ENCODE measurements around the gene P4HA3.

DNA sequence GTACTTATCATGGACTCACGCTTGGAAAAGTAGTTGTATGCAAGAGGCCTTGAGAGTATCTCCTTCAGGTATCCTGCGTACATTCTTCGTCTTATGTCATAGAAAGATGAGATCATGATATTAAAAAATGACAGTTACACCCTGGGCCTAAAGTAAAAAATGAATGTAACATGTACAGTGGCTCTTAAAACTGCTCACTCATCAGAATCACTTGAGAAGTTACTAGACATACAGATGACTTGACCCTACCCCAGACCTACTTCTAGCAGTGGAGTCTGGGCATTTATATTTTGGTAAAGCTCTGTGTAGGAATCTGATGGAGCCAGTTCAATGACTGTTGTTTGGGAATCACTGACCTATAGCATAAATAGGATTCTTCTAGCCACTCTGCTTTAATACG lies 85.9 kb downstream of the P4HA3 start:
- no peak for TF ChIP-seq CTCF (IDR thresholded peaks at IDR 0.05)
- TF ChIP-seq POLR2AphosphoS5 (IDR thresholded peaks at IDR 0.05), result no peak
- no peak for TF ChIP-seq EP300 (IDR thresholded peaks at IDR 0.05)
- no peak for TF ChIP-seq POLR2A (IDR thresholded peaks at IDR 0.05)

Measured in suprapubic skin (tissue), 4 donors.